GM18526 (cell line): ENCODE data around the gene CDH23.

Experiments used
- POLR2A ChIP-seq: IDR thresholded peaks from 3 replicates; pipeline ENCODE4 v1.6.1; 2011; ENCODE audit not compliant: insufficient read length; ENCODE audit errors: extremely low read depth

Gene CDH23

DNA sequence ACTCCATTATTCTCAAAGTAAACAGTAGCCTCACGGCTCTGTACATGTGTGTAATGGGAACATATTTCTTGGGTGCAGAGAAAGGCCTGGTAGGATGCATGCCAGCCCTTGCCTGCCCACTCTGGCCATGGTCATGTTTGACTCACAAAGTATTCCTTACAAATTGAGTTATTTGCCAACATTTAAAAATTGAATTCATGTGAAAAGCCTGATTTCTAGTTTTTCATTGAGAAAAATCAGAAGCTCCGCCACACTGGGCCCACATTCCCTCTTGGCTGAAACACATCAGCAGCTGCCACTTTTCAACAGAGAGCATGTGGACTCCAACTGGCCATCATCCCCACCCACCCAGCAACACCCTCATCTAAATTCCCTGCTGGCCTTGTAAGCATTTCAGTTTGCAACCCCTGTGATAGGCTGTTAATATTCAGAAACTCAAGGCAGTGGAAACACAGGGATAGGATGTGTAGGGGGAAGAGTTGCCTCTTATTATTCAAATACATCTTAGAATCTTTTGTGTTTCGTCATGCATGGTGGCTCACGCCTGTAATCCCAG, 40.9 kb downstream of the CDH23 start:
- no peak for TF ChIP-seq POLR2A

- TF ChIP-seq POLR2A: no peak
Measured at GRCh38 chr10:71438761-71439160, 42.0 kb downstream of the CDH23 start.

- TF ChIP-seq POLR2A: no peak
Measured at GRCh38 chr10:71439670-71440425, 43.1 kb downstream of the CDH23 start.

DNA sequence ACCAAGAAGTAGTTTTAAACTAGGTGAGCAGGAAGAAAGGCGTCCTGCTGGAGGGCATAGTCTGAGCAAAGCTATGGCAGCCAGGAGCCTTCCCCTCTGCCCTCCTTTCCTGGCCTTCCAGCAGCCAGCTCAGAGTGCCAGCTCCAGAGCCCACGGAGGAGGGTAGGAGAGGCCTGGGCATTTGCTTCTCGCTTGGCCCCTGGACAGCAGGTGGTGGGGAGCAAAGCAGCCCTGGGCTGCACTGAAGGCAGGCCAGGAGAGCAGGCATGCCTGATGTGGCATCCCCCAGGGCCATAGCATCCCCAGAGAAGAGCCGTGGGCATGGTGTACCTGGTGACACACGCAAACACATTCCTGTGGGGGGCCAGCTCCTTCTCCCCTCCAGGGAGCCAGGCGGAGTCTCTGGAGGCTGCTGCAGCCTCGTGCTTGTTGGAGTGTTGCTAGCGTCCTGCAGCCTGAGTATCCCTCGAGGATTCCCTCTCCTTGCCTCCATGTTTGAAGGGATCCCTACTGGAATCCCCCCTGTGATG, 43.9 kb downstream of the CDH23 start:
- no peak for TF ChIP-seq POLR2A

DNA sequence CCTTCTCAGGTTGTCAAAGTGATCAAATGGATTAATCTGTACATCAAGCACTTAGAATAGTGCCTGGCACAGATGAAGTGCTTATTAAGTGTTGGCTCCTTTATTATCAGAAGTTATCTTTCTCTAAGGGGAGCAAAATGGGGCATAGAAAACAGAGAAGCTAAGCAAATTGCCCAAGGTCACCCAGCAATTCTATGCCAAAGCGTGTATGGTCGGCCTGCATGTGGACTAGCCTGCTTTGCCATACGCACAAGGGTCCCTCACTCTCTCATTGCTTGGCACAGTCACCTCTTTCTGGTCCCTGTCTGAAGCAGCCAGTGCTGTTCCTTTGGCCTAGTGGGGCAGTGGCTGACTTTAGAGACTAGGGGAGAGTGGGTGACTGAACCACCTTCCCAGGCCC, 45.3 kb downstream of the CDH23 start:
- no peak for TF ChIP-seq POLR2A

GRCh38 chr10:71442859-71443570, 46.3 kb downstream of the CDH23 start:
- TF ChIP-seq POLR2A: no peak

DNA sequence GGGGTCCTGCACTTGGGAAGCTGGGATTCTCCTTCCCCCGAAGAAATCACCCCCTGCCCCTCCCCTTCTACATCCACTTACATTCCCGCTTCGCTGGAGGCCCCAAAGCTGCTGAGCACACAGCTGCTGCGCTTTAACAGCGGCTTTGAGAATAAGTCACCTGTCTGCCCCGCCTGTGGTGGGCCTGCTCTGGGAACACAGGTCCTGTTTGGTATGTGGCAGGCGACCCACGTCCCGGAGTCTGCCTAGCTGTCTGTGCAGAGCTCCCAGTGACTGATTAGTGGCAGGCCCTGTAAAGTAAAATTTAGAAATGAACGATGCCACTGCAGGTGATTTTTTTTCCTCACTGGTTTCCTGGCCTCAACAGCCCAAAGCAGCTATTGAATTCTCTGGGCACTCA, 47.0 kb downstream of the CDH23 start:
- no peak for TF ChIP-seq POLR2A

DNA sequence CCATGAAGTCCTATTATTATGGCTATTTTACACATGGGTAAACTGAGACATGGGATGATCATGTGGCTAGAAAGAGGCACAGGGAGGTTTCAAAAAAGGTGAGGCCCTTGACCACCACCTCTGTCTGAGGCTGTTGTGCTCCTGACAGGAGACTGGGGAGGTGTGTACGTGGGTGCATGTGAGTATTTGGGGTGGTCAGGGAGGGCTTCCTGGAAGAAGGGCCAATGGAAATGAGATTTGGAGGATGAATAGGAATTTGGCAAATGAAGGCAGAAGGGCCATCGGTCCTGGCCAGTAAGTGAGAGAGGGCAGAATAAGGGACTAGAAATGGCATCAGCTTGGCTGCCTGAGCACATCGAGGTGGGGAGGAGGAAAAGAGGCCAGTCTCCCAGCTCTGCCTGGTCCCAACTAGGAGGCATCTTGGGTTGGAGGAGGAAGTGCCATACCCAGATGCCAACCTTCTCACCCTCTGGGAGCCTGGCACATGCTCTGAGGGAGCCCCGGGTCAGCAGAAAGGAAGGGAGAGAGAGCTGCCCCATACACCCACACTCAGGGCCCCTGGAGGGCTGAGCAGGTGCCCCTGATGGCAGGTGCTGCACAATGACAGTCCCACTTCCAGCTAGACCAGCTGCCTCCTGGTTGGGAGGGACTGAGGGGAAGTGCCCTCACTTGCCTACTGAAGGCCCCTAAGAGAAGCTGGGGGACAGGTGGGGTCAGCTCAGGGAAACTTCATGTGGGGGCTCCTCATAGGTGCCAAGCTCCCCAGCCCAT, 47.7 kb downstream of the CDH23 start:
- no peak for TF ChIP-seq POLR2A

GRCh38 chr10:71447676-71448075, 51.0 kb downstream of the CDH23 start:
- no peak for TF ChIP-seq POLR2A

- no peak for TF ChIP-seq POLR2A
Measured at GRCh38 chr10:71448146-71448545, 51.4 kb downstream of the CDH23 start.

DNA sequence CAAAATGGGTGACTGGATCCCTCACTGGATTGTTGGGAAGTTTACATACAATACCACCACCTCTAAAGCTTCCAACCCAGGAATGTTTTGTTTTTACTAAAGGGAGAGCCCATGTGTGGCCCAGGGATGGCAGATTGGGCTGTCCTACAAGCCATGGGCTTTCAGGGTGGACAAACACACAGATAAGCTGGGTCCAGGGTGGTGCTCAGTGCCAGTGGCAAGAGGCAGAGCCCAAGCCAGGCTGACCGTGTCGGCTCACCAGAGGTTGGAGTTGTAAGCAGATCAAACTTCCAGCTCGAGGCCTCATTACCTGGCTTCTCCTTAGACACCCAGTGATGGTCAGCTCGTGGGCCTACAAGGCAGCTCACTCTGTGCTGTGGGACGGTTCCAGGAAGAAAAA, 52.3 kb downstream of the CDH23 start:
- no peak for TF ChIP-seq POLR2A

DNA sequence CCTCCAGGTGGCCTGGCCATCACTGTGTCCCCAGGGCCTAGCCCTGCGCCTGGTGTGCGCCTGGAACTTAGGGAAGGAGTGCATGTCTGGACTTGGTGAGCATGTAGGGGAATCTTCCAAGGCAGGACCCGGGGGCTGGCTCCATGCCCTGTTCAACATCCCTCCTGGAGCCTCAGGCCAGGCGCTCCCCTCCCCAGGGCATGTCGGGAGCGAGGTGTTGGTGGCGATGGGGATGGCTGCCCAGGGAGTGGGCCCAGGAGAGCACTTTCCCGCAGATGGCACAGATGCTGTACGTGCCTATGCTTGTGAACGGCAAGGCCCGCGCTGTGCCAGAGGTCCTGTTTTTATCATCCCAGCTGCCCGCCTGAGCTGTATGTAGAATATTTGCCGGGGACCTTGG, 55.0 kb downstream of the CDH23 start:
- no peak for TF ChIP-seq POLR2A

- no peak for TF ChIP-seq POLR2A
Measured at GRCh38 chr10:71453186-71453585, 56.5 kb downstream of the CDH23 start.

GRCh38 chr10:71454347-71454746, 57.6 kb downstream of the CDH23 start:
- no peak for TF ChIP-seq POLR2A

DNA sequence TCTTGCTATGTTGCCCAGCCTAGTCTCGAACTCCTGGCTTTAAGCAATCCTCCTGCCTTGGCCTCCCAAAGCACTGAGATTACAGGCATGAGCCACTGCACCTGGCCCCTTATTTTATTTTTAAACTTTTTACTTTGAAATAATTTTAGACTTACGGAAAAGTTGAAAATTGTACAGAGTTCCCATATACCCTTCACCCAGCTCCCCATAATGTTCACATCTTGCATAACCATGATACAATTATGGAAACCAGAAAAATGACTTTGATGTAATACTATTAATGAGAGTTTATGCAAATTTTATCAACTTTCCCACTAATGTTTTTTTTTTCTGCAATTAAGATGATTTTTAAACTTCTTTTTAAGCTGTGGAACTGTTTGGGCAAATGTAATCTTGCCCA, 58.3 kb downstream of the CDH23 start:
- TF ChIP-seq POLR2A: no peak
